Stimulated activated CD8-positive, alpha-beta memory T cell treated with anti-CD3 and anti-CD28 coated beads, Interleukin-12 subunit alpha, Interleukin-12 subunit beta, amount 100 ng/mL, for 24 hours (primary cell): Measurements from ENCODE around the gene PIEZO2.

ENCODE experiments used
- DNase-seq: peaks from one replicate; pipeline ENCODE4 v3.0.0-alpha.2; 2020; ENCODE audit errors: extremely low read depth

PIEZO2 gene

GRCh38 chr18:11027862-11028261, 121.5 kb downstream of the PIEZO2 start:
- no peak for DNase-seq

DNA sequence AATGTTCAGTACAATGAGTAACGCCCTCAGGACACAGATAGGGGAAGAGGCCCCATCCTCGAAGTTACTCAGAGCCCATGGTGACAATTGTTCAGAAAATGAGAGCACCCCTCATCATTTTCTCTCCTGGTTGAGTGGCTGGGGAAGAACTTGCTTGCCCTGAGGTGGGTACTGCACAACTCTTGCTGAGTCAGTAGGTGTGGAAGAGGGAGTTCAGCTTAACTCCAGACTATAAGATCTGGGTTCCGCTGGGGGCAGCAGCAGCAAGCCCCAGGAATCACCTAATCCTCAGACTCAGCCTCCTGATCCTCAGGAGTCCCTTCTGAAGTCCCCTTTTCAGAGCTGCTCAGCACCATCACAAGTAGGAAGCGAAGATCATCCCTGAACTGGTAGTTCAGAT, 123.7 kb downstream of the PIEZO2 start:
- DNase-seq, result no peak

GRCh38 chr18:11024928-11025669, 124.3 kb downstream of the PIEZO2 start:
- DNase-seq, result no peak

DNA sequence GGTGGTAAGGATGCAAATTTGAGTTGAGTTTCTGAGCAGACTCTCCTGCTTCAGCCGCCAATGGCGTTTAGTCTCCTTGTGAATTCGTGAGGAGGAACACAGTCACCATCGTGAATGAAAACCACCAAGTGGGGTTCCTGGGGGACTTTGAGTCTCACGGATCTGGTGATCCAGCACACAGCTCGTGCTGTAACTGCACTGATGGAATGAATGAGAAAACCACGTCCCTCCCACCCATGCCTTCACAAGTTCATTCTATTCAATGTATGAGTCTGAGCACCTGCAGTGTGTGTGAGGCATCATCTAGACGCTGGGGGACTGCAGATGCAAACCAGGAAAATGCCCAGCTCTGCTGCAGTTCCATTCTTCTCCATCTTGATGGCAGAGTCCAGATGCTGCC, 127.9 kb downstream of the PIEZO2 start:
- no peak for DNase-seq

DNA sequence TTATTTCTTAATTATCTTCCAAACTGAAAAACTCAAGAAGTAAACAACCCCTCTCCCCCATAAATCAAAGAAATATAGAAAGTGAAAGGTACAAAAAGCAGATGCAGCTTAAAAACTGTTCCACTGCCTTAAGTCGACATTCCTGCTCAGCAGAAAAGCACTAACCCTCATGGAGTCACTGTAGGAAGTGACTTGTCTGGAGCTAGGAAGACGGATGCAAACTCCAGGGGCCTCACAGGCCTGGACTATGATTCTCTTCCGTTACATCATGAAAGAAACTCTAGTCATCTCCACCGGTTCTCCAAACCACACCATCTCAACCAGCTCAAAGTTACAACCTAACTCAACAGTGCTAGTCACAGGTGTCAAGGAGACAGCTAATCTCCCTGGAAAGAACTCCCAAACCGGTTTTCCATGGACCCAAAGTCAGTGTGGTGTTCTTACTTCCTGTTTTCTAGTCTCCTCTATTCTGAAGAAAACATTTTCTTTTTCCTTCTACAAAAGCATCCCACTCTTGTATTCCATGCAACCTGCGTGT, 128.4 kb downstream of the PIEZO2 start:
- DNase-seq, result no peak

GRCh38 chr18:11020161-11020853, 129.1 kb downstream of the PIEZO2 start:
- no peak for DNase-seq

- no peak for DNase-seq
These were observed 129.9 kb downstream of the PIEZO2 start for GRCh38 chr18:11019295-11020105.

DNA sequence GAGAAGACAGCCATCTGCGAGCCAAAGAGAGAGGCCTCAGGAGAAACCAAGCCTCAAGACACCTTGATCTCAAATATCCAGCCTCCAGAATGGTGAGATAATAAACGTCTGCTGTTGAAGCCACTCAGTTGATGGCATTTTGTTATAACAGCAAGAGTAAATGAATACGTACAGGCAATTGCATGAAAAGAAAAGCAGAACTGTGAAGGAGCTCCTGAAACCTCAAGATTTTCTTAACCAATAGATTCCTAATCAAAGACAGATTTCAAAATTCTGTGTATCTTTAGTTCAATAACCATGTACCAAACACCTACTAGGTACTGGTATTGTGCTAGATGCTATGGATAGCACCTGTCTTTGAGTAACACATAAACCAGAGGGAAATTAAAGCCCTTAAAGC, 139.5 kb downstream of the PIEZO2 start:
- no peak for DNase-seq

- DNase-seq, result no peak
These were observed 140.2 kb downstream of the PIEZO2 start for GRCh38 chr18:11009147-11009546.

DNA sequence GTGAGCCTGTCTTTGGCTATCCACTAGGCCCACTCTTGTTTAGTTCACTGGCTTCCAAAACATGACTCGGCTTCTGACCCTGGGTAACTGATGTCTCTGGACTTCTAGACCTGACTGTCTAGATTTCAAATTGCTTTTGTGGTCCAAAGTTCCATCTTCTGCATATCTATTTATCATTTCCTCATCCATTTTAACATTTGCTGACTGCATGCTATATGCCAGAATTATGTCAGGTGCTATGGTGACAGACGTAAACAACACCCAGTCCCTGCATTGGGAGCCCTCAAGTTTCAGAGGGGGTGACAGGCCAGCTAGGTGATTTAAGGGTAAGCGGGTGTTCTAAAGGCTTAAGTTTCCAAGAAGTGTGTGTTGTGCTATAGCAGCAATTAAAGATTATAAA, 140.9 kb downstream of the PIEZO2 start:
- DNase-seq, result no peak

DNA sequence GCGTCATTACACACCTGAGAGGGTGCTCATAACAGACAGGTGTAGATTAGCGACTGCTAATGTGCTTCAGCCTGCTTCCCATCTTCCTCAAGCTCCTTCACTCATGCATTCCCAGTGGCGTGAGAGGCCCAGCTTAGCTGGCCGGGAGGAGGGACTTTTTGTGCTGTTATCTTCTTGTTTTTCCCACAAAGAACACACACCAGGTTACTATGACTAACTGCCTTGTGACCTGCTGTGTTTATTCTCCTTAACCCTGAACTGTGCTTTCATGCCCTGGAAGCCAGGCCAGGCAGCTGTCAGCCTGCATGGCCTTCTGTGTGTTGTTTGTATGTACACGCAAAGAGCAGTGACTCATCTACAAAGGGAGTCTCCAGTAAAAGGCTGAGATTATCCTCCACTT, 143.8 kb downstream of the PIEZO2 start:
- no peak for DNase-seq

- no peak for DNase-seq
These were observed 144.4 kb downstream of the PIEZO2 start for GRCh38 chr18:11004951-11005350.

GRCh38 chr18:11004294-11004693, 145.1 kb downstream of the PIEZO2 start:
- DNase-seq, result no peak

DNA sequence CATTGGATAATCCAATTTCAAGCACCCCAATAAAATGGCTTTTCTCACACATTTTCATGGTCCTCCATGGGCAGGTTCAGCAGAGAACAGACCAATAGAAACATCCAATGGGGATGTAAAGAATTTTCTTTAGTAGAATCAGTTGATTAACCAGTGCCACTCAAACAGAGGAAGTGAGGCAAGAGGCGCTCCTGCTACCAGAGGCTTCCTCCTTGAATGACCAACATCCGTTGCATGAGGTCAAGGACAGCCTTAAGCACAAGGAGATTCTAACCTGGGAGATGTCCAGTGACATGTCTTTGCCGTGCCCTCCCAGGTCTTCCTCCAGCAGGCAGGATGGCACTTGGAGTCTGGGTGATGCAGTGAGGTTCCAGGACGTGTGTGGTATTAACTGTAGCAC, 146.6 kb downstream of the PIEZO2 start:
- DNase-seq, result no peak

GRCh38 chr18:11002277-11002676, 147.1 kb downstream of the PIEZO2 start:
- DNase-seq, result no peak

- no peak for DNase-seq
These were observed 149.3 kb downstream of the PIEZO2 start for GRCh38 chr18:11000071-11000470.

DNA sequence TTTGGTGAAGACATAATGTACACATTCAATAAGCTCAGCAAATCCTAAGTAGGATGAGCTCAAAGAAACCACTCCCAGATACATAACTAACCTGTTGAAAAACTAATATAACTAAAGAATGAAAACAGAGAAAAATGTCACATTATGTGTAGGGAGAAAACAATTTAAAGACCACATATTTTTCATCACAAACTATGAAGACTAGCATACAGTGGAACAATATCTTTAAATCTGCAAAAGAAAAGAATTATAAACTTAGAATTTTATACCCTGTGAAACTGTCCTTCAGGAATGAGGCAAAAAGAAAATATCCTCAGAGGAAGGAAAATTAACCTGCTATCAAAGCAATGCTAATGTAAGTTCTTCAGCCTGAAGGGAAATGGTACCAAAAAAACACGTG, 151.5 kb downstream of the PIEZO2 start:
- DNase-seq, result no peak

DNA sequence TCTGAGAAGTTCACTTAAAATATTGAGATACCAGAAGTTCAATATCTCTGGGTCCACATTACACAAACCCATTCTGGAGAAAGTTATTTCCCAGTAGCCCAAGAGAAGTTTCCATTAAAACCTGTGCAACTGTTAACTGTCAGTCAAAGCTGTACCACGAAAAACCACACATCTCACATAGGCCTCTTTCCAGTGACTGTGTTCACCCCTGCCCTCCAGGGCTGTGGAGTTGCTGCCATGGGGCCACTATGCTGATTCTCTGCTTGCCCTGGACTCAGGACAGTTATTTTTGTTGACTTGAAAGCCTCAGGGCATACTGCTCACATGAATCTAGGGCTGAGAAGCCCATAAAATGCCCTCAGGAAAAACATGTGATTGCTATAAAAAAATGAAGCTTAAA, 153.8 kb downstream of the PIEZO2 start:
- no peak for DNase-seq

- DNase-seq, result no peak
These were observed 159.9 kb downstream of the PIEZO2 start for GRCh38 chr18:10989486-10989885.

- DNase-seq, result no peak
These were observed 163.7 kb downstream of the PIEZO2 start for GRCh38 chr18:10985689-10986088.

DNA sequence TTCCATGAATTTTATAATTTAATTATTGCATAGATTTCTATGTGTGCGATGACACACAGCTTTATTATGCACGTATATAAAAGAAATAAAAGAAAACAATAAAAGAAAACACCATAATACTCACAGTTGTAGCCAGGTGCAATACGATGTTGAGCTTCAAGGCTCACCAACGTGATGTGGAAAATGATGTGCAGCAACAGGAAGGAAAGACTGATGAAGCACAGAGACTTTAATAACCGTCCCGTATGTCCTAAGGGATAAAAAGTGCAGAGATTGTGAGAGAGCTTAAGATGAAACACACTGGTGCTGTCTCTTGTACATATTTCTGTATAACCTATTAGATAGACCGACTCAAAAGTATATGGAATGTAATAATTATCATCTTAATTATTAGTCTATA, 170.0 kb downstream of the PIEZO2 start:
- no peak for DNase-seq

GRCh38 chr18:10977042-10977441, 172.3 kb downstream of the PIEZO2 start:
- DNase-seq, result no peak
